Measurements from ENCODE around the gene RAB3C. TPM values are rescaled to one million over a fixed set of nuclear protein-coding genes. Genes with fewer than 3 reads are reported as not detected.

RAB3C gene
- total RNA-seq, 6 donors from 2014 or later = 0.09 to 1.1 (median 0.87) TPM; not detected in 2

DNA sequence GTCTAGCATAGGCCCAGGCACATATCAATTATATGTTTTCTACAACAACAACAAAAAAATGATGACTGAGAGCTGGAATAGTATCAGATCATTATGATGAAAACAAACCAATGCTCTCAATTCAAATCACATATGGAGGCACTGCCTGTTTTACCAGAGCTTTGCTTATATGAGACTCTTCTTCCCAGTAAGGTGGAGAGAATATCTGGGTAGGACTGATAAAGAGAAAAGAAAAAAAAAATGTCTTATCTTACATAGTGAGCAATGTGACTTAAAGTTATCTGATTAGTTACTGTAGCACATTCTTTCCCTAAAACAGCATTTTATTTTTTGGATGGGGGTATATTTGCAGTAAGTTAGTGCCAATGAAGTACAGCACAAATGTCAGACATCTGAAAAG lies 154.8 kb downstream of the RAB3C start:
- DNase-seq = no peak
- H3K4me3 ChIP-seq = no peak overlapping the region
- no peak overlapping the region for H3K27ac ChIP-seq
- no peaks in the 10 kb centered on the region for H3K36me3 ChIP-seq
- no peaks in the 10 kb centered on the region for H3K27me3 ChIP-seq
- no peaks in the 10 kb centered on the region for H3K4me1 ChIP-seq
- TF ChIP-seq POLR2A (IDR thresholded peaks at IDR 0.05) = no peak
- TF ChIP-seq, protein P1, sequence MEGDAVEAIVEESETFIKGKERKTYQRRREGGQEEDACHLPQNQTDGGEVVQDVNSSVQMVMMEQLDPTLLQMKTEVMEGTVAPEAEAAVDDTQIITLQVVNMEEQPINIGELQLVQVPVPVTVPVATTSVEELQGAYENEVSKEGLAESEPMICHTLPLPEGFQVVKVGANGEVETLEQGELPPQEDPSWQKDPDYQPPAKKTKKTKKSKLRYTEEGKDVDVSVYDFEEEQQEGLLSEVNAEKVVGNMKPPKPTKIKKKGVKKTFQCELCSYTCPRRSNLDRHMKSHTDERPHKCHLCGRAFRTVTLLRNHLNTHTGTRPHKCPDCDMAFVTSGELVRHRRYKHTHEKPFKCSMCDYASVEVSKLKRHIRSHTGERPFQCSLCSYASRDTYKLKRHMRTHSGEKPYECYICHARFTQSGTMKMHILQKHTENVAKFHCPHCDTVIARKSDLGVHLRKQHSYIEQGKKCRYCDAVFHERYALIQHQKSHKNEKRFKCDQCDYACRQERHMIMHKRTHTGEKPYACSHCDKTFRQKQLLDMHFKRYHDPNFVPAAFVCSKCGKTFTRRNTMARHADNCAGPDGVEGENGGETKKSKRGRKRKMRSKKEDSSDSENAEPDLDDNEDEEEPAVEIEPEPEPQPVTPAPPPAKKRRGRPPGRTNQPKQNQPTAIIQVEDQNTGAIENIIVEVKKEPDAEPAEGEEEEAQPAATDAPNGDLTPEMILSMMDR (IDR thresholded peaks at IDR 0.05) = no peak
- TF ChIP-seq POLR2AphosphoS5 (IDR thresholded peaks at IDR 0.05) = no peak
- TF ChIP-seq EP300 (IDR thresholded peaks at IDR 0.05) = no peak
- no peaks in the 10 kb centered on the region for H3K9me3 ChIP-seq
- no peak for ATAC-seq (ENCODE audit: low FRiP score in 2 of 2)

DNA sequence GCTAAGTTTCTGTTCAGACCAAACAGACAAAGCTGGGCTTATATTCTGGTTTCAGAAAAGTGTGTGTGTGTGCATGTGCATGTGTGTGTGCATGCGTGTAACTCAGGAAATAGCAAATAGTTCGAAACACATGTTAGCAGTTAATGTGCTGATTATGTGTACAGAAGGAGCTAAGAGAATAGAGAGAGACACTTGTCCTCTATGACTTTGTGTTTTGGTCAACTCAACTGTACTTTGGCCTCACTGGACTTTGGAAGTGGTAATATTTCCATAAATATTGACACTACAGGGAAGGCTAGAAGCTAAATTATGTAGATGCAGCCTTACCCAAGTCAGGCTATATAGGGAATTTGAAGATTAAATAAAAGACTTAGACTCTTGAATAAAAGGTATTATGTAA lies 155.5 kb downstream of the RAB3C start:
- TF ChIP-seq POLR2AphosphoS5 (IDR thresholded peaks at IDR 0.05) (no peak), POLR2A (IDR thresholded peaks at IDR 0.05) (no peak)
- H3K4me1 ChIP-seq = no peaks in the 10 kb centered on the region
- DNase-seq (no peak), ATAC-seq (ENCODE audit: low FRiP score in 2 of 2) (no peak)
- 78 to 83% methylated on average over 2 of the region's 2 CpGs for WGBS, 2 donors
- H3K36me3 ChIP-seq = no peaks in the 10 kb centered on the region
- no peaks in the 10 kb centered on the region for H3K9me3 ChIP-seq
- H3K4me3 ChIP-seq = no peak overlapping the region
- H3K27me3 ChIP-seq = no peaks in the 10 kb centered on the region
- no peak overlapping the region for H3K27ac ChIP-seq

DNA sequence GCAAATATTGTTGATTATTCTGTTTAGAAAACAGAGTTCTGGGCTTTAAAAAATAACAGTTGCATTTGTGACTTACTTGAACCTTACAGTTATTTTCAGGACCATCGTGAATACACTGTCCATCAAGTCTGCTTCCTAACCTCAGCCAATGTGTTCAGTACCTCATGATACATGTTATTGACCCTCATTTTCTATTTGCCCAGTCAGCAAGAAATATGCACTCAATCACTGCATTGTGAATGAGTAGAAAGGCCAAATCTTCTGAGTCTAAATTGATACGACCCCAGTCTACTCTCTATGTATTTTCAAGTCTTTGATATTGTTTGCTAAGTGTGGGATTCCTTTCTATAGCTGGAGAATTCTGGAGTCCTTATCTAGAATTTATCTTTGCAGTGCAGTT lies 156.2 kb downstream of the RAB3C start:
- WGBS, 2 donors = 80 to 84% methylated on average over 2 of the region's 2 CpGs
- no peak for ATAC-seq (ENCODE audit: low FRiP score in 2 of 2)
- no peak for TF ChIP-seq POLR2AphosphoS5 (IDR thresholded peaks at IDR 0.05)
- no peak for TF ChIP-seq POLR2A (IDR thresholded peaks at IDR 0.05)
- TF ChIP-seq, protein P1 (IDR thresholded peaks at IDR 0.05) = no peak
- no peak for TF ChIP-seq EP300 (IDR thresholded peaks at IDR 0.05)
- Histone ChIP-seq H3K4me1 (no peaks in the 10 kb centered on the region), H3K27me3 (no peaks in the 10 kb centered on the region), H3K9me3 (no peaks in the 10 kb centered on the region), H3K36me3 (no peaks in the 10 kb centered on the region), H3K27ac (no peak overlapping the region), H3K4me3 (no peak overlapping the region)
- DNase-seq = no peak

DNA sequence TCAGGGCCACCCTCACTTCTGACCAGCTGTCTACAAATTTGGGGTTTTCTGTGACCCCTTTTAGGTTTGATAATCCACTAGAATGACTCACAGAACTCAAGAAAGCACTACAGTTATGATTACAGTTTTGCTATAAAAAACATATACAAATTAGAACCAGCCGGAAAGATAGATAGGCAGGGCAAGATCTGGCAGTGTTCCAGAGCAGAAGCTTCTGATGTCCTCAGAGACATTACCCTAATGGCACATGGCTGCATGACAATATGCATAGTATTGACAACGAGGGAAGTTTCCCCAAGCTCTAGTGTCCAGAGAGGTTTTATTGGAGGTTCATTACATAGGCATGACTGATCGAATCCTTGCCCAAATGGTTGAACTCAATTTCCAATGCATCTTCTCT lies 158.1 kb downstream of the RAB3C start:
- WGBS, 2 donors = 88 to 98% methylated on average over 3 of the region's 3 CpGs
- no peak for ATAC-seq (ENCODE audit: low FRiP score in 2 of 2)
- TF ChIP-seq, protein P1 (IDR thresholded peaks at IDR 0.05) = no peak
- no peak for TF ChIP-seq EP300 (IDR thresholded peaks at IDR 0.05)
- no peak for TF ChIP-seq POLR2A (IDR thresholded peaks at IDR 0.05)
- no peak for TF ChIP-seq POLR2AphosphoS5 (IDR thresholded peaks at IDR 0.05)

DNA sequence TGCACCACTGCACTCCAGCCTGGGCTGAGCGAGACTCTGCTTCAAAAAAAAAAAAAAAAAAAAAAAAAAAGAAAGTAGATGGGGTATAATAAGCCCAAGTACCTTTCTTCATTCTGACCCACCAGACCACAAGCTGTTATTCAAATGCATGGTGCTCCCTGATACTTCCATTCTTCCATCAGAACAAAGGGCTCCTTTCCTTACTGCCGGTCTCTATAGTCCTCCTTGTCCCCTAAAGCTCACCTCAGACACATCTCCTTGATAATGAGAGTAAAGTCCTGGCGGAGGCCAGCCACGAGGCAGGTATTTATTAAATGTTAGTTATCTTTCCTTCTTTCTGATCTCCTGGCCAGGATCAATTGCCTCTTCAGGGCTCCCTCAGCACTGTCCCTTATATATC lies 162.5 kb downstream of the RAB3C start:
- Histone ChIP-seq H3K27me3 (no peaks in the 10 kb centered on the region), H3K27ac (no peak overlapping the region), H3K9me3 (no peaks in the 10 kb centered on the region), H3K4me3 (no peak overlapping the region), H3K4me1 (no peaks in the 10 kb centered on the region), H3K36me3 (no peaks in the 10 kb centered on the region)
- DNase-seq (no peak), ATAC-seq (ENCODE audit: low FRiP score in 2 of 2) (no peak)
- 82 to 90% methylated on average over 4 of the region's 4 CpGs for WGBS, 2 donors
- TF ChIP-seq EP300 (IDR thresholded peaks at IDR 0.05) = no peak
- TF ChIP-seq, protein P1 (IDR thresholded peaks at IDR 0.05) = no peak
- TF ChIP-seq POLR2A (IDR thresholded peaks at IDR 0.05) = no peak
- TF ChIP-seq POLR2AphosphoS5 (IDR thresholded peaks at IDR 0.05) = no peak

More for the DNA sequence above, 158.1 kb downstream of the RAB3C start:
- Histone ChIP-seq H3K4me1 (no peaks in the 10 kb centered on the region), H3K4me3 (no peak overlapping the region), H3K9me3 (no peaks in the 10 kb centered on the region), H3K36me3 (no peaks in the 10 kb centered on the region), H3K27ac (no peak overlapping the region), H3K27me3 (no peaks in the 10 kb centered on the region)
- no peak for DNase-seq
